T-helper 2 cell treated with Interferon-gamma antibody and Interleukin-4, amounts not matched to agents 100 ng/mL and 5 ng/mL, for 36 hours (primary cell): ENCODE results near the gene FGD4. TPM values are rescaled to one million over a fixed set of nuclear protein-coding genes. Genes with fewer than 3 reads are reported as not detected.

Source experiments
- intact Hi-C: fragments of 100-400 bp; cut with micrococcal nuclease; formaldehyde crosslinking; loops from one replicate; pipeline ENCODE4 v1.15.1; 2023
- total RNA-seq: library from RNA; stranded (reverse); gene quantifications from 2 replicates; pipeline ENCODE4 v1.2.3, GENCODE V29; 2022

Gene FGD4
- total RNA-seq, 1 donor from 2014 or later, result 0.48 TPM

DNA sequence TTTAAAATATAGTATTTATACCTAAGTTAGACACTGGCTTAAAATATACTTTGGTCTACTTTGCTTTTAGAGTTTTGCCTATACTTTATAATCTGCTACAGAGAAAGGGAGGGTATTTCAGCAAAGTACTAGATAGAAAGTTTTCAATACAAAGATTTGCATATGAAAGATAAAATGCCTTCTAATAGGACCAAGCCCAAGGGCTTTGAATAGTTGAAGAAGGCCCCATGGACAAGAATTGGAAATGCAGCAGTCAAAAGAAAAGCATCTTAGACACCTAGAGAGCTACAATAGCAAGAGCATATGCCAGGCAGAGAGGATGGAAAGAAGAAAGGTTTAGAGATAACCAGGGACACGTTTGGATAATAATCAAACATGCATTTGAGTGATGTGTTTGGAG lies 196.7 kb downstream of the FGD4 start:
- intact Hi-C loops, result no loop called here

- intact Hi-C loops, result no loop called here
Measured at GRCh38 chr12:32598688-32599087, 199.3 kb downstream of the FGD4 start.

- intact Hi-C loops, result loop anchor here (5.0 to 10.0 kb wide), 2 partner anchors 43 to 54 kb away; no protein-coding TSS in a partner anchor
Measured at GRCh38 chr12:32600681-32601080, 201.3 kb downstream of the FGD4 start.

DNA sequence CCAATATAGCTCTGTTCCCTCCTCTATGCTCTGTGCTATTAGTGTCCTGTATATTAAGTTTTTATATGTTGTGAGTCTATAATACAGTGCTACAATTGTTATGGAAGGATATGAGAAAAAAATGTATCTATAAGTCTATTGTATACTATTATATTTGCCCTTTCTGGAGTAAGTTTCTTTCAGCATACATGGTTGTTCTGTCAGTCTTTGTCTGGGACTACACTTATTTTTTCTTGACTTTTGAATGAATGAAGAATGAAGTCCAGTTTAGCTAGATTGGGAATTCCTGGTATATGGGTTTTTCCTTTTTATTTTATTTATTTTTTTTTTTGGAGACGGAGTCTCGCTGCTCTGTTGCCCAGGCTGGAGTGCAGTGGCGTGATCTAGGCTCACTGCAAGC lies 203.7 kb downstream of the FGD4 start:
- intact Hi-C loops, result loop anchor here (5.0 to 10.0 kb wide), 2 partner anchors 46 to 52 kb away; no protein-coding TSS in a partner anchor

- intact Hi-C loops, result loop anchor here (1.0 to 10.0 kb wide), 3 partner anchors 15 to 51 kb away; no protein-coding TSS in a partner anchor
Measured at GRCh38 chr12:32603858-32604257, 204.5 kb downstream of the FGD4 start.

- intact Hi-C loops, result loop anchor here (1.0 to 10.0 kb wide), 3 partner anchors 15 to 50 kb away; no protein-coding TSS in a partner anchor
Measured at GRCh38 chr12:32604565-32604964, 205.2 kb downstream of the FGD4 start.

- intact Hi-C loops, result loop anchor here (10.0 kb wide), 1 partner anchor 49 kb away; no protein-coding TSS in a partner anchor
Measured at GRCh38 chr12:32605326-32606095, 206.2 kb downstream of the FGD4 start.

DNA sequence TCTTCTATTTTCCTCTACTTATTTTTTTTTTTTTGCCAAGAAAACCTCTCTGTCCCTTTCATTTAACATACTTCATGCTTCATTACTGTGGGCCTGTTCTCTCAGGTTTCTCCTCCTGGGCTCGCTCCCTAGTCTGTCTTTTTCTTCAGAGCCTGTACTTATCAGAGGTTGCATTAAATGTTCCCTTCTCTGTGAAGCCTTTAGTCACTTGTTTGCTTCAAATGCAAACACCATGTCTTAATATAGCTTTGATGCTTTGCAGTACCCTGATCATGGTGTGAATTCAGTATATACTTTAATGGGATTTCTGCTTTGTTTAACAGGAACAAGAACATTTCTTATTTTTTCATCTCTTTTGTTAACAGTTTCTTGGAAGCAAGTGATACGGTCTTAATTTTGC lies 207.1 kb downstream of the FGD4 start:
- intact Hi-C loops, result loop anchor here (10.0 kb wide), 1 partner anchor 48 kb away; no protein-coding TSS in a partner anchor

DNA sequence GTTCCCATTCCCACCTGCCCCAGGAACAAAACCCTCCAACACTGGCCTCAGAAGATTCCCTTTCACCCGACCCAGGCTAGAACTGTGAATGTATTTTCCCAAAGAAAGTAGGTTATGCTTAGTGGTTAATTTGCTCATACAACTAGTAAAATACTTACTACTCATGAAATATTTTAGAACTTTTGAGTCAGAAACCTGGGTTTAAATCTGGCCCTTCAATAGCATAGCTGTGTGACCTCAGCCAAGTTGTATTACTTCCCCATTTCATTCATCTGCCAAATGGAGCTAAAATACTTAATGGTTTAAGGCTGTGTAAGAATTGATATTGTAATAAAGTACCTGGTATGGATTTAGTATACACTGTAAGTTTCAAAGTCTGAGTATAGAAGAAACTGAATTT lies 210.6 kb downstream of the FGD4 start:
- intact Hi-C loops, result loop anchor here (10.0 kb wide), 1 partner anchor 45 kb away; no protein-coding TSS in a partner anchor

DNA sequence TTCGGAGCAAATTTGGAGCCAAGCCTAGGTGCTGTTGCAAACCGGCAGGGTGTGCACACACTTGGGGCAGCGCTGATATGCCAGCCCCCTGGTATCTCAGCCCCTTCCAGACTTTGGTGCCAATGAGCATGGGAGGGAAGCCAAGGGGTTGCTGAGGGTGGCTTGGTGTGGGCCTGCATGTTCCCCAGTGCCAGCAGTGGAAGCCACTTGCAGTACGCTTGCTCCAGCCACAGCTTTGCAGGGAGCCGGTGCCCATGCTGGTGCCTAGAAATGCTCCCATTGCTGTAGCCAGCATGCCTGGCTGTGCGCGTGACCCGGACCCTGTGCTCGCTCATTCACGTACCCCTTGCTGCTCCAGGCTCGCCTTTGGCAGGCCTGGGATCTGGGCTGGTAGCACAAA lies 212.6 kb downstream of the FGD4 start:
- intact Hi-C loops, result no loop called here

- intact Hi-C loops, result no loop called here
Measured at GRCh38 chr12:32612658-32613614, 213.6 kb downstream of the FGD4 start.

DNA sequence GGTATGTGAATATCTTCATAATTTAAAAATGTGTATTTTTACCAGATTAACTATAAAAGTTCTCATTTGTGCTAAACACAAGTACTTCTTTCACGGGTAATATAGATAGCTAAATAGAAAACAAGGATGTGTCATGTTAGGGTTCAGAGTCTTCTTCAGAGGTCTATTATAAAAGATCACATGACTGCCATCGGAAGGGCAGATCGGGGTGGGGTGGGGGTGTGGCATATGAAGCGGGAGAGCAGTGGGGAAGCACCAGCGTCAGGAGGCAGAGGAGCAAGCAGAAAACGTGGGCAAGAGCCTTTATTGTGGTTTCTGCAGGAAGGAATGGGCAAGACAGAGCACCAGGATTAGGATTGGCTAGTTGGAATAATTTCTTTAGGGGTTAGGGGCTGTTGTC lies 216.1 kb downstream of the FGD4 start:
- intact Hi-C loops, result no loop called here

- intact Hi-C loops, result no loop called here
Measured at GRCh38 chr12:32617534-32617933, 218.2 kb downstream of the FGD4 start.

- intact Hi-C loops, result no loop called here
Measured at GRCh38 chr12:32618115-32618514, 218.8 kb downstream of the FGD4 start.

GRCh38 chr12:32627976-32628375 lies 228.6 kb downstream of the FGD4 start:
- intact Hi-C loops, result no loop called here

DNA sequence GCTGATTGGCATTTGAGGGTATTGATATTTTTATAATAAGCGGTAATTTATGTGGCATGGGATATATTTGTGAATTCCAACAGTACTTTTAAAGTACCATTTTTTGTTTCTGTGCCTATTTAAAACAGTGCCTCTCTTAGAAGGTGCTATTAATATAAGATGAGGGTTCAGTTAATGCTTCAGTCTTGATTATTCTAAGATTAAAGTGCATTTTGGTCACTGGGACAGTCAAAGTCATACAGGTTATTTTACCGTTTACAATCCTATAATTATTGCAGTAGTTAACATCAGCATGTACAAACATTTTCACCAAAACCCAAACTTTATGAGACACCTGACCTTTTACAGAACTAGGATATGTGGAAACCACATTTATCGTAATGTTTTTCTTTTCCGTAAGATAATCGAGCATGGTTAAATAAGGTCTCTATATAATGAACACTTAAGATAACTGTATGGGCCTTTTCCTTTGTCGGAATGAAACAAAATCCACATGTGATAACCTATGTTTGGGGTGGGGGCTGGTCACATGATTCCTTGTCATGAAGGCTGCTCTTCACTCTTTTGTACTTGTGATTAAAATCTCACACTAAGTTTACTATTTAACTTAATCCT lies 242.0 kb downstream of the FGD4 start:
- intact Hi-C loops, result no loop called here

- intact Hi-C loops, result no loop called here
Measured at GRCh38 chr12:32644431-32644830, 245.1 kb downstream of the FGD4 start.

DNA sequence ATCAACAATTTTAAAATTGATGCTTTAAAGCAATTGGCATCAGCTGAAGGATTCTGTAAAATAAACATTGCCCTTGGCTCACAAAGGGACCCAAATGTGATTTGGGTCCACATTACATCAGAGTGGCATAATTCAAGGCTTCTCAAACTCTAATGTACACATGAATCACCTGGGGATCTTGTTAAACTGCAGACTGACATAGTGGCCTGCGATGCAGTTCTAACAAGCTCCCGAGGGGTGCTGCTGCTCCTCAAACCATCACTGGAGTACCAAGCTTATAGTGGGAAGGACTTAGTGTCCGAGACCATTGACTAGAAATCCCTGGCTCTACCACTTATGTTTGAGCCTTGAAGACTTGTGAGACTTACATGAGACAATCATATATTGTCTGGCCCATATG lies 247.9 kb downstream of the FGD4 start:
- intact Hi-C loops, result no loop called here

- intact Hi-C loops, result loop anchor here (10.0 kb wide), 1 partner anchor 46 kb away; no protein-coding TSS in a partner anchor
Measured at GRCh38 chr12:32650508-32650907, 251.2 kb downstream of the FGD4 start.

- intact Hi-C loops, result loop anchor here (10.0 kb wide), 1 partner anchor 47 kb away; no protein-coding TSS in a partner anchor
Measured at GRCh38 chr12:32651151-32651955, 252.0 kb downstream of the FGD4 start.

- intact Hi-C loops, result loop anchor here (10.0 kb wide), 1 partner anchor 47 kb away; no protein-coding TSS in a partner anchor
Measured at GRCh38 chr12:32651956-32652210, 252.5 kb downstream of the FGD4 start.
